GM12878 (cell line): ENCODE measurements around the gene LEKR1. TPM values are rescaled to one million over a fixed set of nuclear protein-coding genes. Genes with fewer than 3 reads are reported as not detected.

ENCODE experiments used
- BHLHE40 ChIP-seq, 2 experiments: fragments of 450-650 bp in 1 of 2; IDR thresholded peaks; 2 replicates each; pipeline ENCODE4 v1.6.1; 2011 to 2017; ENCODE audit warnings: low read depth in 2 of 2, borderline replicate concordance in 1 of 2, improper control_type of control experiment in 1 of 2, low read length in 1 of 2, mild to moderate bottlenecking in 1 of 2
- IKZF1 ChIP-seq: fragments of 450-650 bp; conservative IDR thresholded peaks from 2 replicates; pipeline ENCODE4 v1.6.1; 2017; ENCODE audit warnings: antibody characterized with exemption, mild to moderate bottlenecking
- IKZF2 ChIP-seq, 2 experiments: fragments of 450-650 bp; IDR thresholded peaks; 2 replicates each; pipeline ENCODE4 v1.6.1; 2017; ENCODE audit warnings: mild to moderate bottlenecking in 2 of 2, moderate library complexity in 2 of 2
- IRF4 ChIP-seq: IDR thresholded peaks from 2 replicates; pipeline ENCODE4 v1.6.1; 2011; ENCODE audit warnings: low read depth, low read length
- KDM1A ChIP-seq: fragments of 200-600 bp; sonication (generic); IDR thresholded peaks from 2 replicates; pipeline ENCODE4 v1.6.1; 2016; ENCODE audit warnings: borderline replicate concordance
- MEF2A ChIP-seq: IDR thresholded peaks from 2 replicates; pipeline ENCODE4 v1.6.1; 2011; ENCODE audit warnings: low read depth, mild to moderate bottlenecking, low read length, moderate library complexity; ENCODE audit not compliant: insufficient read depth
- MLLT1 ChIP-seq: fragments of 450-650 bp; IDR thresholded peaks from 2 replicates; pipeline ENCODE4 v1.6.1; 2016; ENCODE audit warnings: mild to moderate bottlenecking
- NKRF ChIP-seq: fragments of 450-650 bp; conservative IDR thresholded peaks from 2 replicates; pipeline ENCODE4 v1.6.1; 2017; ENCODE audit warnings: mild to moderate bottlenecking, moderate library complexity
- PAX5 ChIP-seq: IDR thresholded peaks from 2 replicates; pipeline ENCODE4 v1.6.1; 2011; ENCODE audit warnings: low read depth, low read length, borderline replicate concordance
- PML ChIP-seq: IDR thresholded peaks from 2 replicates; pipeline ENCODE4 v1.6.1; 2012; ENCODE audit warnings: low read length, inconsistent platforms
- RELB ChIP-seq: fragments of 450-650 bp; IDR thresholded peaks from 2 replicates; pipeline ENCODE4 v1.6.1; 2017; ENCODE audit warnings: low read depth, mild to moderate bottlenecking, moderate library complexity
- RFX5 ChIP-seq: IDR thresholded peaks from 2 replicates; pipeline ENCODE4 v1.6.1; 2011; ENCODE audit warnings: low read depth, low read length, improper control_type of control experiment
- TCF7 ChIP-seq: IDR thresholded peaks from 2 replicates; pipeline ENCODE4 v1.6.1; 2014; ENCODE audit warnings: antibody characterized with exemption, borderline replicate concordance
- ZNF274 ChIP-seq: IDR thresholded peaks from one replicate; pipeline ENCODE4 v1.8.0; 2011; ENCODE audit not compliant: insufficient read length, insufficient read depth
- ZNF592 ChIP-seq: fragments of 450-650 bp; IDR thresholded peaks from 2 replicates; pipeline ENCODE4 v1.6.1; 2017; ENCODE audit warnings: mild to moderate bottlenecking, moderate library complexity
- ZNF687 ChIP-seq: fragments of 450-650 bp; IDR thresholded peaks from 2 replicates; pipeline ENCODE4 v1.6.1; 2017; ENCODE audit warnings: mild to moderate bottlenecking, moderate library complexity
- polyA plus RNA-seq, 11 experiments: library from polyadenylated mRNA; depleted of rRNA in 4 of 11; unstranded in 6 of 11; stranded (reverse) in 5 of 11; fragments of >200 nt; fragmentation: Nextera tagmentation in 4 of 11; fragmentation: Illumina TruSeq in 1 of 11; extraction: Ambion mirVana in 4 of 11; extraction: Trizol in 1 of 11; gene quantifications; 1 replicate in 1 of 11; 2 replicates in 10 of 11; pipeline versions ENCODE4 v1.2.1 to v1.2.3, GENCODE V29; 2011 to 2016; ENCODE audit warnings: inconsistent platforms in 2 of 11, missing spikeins in 2 of 11, low read depth in 1 of 11
- total RNA-seq, 4 experiments: library from RNA; depleted of rRNA in 3 of 4; stranded (reverse); fragments of >200 nt in 3 of 4; fragmentation: Illumina TruSeq in 1 of 4; extraction: Trizol in 1 of 4; gene quantifications; 2 replicates each; pipeline versions ENCODE4 v1.2.1 to v1.2.3, GENCODE V29; 2013 to 2021

The LEKR1 gene
- total and polyA plus RNA-seq, 10 of the 15 experiments (the other 5 are each of a cell fraction or from before 2014, with no cell fraction given), result 0.48 to 3.2 (median 1.3) TPM

- no peak for TF ChIP-seq ZNF592
- TF ChIP-seq IKZF1, result 0 out of 2 replicates have a peak, but pooled peaks have one; percentile 24
- TF ChIP-seq ZNF274, result no peak
- peak; percentile 61 to 84; a peak in 3 of 4 replicates for TF ChIP-seq IKZF2 (IDR thresholded peaks at IDR 0.05)
- TF ChIP-seq PAX5, result peak; percentile 49; the same call in 1 of the 2 replicates
- peak in 1 of 2 experiments; percentile 17; a peak in 1 of 4 replicates for TF ChIP-seq BHLHE40 (IDR thresholded peaks at IDR 0.05; ENCODE audit: borderline replicate concordance in 1 of 2, low read depth in 2 of 2, low read length in 1 of 2)
- no peak for TF ChIP-seq MLLT1
- TF ChIP-seq RELB, result 0 out of 2 replicates have a peak, but pooled peaks have one; percentile 8
- TF ChIP-seq RFX5, result no peak
- TF ChIP-seq IRF4, result peak; percentile 96
- TF ChIP-seq MEF2A, result 0 out of 2 replicates have a peak, but pooled peaks have one; percentile 63
- TF ChIP-seq TCF7, result no peak
- TF ChIP-seq ZNF687, result no peak
- no peak for TF ChIP-seq NKRF
- no peak for TF ChIP-seq KDM1A
- no peak for TF ChIP-seq PML
Measured at GRCh38 chr3:157059661-157060060, 233.5 kb downstream of the LEKR1 start (continued).
